GM18511 (cell line): ENCODE data around the gene NDST1.

ENCODE experiments used
- ATAC-seq: cut with Tn5 transposase; IDR thresholded peaks from one replicate; pipeline ENCODE4 v1.9.1; 2021; ENCODE audit warnings: mild to moderate bottlenecking, moderate library complexity; ENCODE audit not compliant: unreplicated experiment

NDST1 gene

DNA sequence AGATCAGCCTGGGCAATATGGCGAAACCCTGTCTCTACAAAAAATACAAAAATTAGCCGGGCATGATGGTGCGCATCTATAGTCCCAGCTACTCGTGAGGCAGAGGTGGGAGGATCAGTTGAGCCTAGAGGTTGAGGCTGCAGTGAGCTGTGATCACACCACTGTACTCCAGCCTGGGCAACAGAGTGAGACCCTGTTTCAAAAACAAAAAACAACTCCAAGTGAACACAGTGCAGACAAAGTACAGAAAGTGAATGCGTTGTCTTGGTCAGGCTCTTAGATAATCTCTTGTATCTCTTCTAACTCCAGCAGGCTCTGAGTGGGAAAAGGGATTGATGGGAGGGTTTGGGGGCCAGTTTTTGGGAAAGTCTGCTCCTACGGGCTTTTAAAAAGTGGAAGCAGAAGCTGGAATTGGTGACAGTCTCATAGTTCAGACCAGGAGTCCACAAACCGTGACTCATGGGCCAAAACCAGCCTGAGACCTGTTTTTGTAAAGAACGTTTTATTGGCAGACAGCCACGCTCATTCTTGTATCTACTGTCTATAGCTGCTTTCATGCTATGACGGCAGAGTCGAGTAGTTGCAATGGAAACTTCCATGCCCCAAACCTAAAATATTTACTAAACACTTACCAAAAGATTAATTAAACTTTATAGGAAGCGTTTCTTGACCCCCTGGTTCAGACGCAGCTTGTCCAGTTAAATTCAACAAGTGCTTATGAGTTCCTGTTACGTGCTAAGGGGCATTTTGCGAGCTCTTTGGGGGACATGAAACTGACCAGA lies 32.9 kb downstream of the NDST1 start:
- ATAC-seq = no peak

DNA sequence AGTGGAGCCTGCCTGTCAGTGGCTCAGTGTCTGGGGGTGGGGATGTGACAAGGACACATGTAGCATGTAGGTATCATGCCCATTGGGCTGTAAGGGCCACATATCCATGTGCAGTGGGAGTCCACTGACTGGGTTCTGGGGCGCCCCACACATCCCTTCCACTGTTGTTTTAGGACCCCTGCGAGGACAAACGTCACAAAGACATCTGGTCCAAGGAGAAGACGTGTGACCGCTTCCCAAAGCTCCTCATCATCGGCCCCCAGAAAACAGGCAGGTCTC lies 33.4 kb downstream of the NDST1 start:
- no peak for ATAC-seq

DNA sequence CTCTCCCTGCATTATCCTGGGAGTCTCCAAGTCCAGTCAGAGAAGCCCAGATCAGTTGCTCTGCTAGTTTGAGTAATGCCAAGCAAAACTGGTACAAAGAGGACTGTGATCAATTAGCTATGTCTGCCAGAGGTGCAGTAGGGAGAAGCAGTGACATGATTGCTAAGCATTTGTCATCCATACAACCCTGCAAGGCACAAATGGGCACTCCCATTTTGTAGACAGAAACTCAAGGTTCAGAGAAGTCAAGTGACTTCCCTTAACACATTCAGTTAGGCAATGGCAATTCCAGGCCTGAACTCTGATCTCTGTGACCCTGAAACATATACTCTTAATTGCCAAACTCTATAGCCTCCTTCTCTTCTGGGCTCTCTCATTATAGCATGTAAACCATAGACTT lies 34.0 kb downstream of the NDST1 start:
- ATAC-seq = no peak

DNA sequence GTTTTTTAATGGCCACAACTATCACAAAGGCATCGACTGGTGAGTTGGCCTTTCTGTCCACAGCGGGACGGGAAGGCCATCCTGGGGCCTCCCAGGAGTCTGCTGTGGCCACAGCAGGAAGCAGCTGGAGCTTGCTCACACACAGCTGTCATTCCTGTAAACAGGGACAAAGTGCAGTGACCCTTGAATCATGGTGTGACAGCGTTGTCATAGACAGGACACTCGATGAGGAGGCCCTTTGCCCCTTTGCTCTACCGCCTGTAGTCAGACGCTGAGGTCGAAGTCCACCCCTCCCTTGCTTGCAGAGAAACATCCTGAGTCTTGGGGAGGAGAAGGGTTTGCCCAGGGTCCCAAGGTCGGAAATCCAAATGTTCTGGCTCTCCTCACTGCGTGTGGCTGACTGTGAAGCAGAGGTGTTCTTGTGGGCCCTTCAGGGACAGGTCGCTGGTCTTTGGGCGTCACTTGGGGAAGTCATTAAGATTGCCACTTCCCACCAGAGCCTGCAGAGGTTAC lies 35.1 kb downstream of the NDST1 start:
- ATAC-seq = no peak

DNA sequence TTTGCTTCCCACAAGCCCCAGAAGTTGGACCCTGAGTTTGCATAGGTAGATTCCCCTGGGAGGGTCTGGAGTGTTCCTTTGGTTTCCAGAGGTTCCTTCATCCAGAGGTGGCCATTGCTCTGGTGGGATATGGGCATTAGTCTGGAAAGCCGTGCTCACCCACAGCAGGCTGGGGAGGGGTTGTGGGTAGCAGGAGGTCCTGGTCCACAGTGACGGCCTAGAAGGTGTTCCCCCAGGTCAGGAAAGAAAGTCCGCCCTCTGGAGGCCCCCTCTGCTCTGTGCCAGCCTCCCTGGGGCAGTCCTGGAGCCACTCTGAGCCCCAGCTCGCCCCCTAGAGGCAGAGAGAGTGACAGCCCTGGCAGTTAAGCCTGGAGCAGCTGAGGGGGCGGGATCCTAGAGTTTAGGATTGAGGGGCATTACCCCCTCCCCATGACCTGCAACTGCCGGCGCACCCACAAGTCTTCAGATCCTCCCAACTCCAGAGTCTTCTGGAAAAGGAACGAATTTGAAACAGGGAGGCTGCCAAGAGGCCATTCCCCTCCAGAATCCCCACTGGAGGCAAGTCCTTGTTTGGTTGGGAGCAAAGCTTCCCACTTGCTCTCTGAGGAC lies 36.8 kb downstream of the NDST1 start:
- peak; percentile 97 for ATAC-seq

DNA sequence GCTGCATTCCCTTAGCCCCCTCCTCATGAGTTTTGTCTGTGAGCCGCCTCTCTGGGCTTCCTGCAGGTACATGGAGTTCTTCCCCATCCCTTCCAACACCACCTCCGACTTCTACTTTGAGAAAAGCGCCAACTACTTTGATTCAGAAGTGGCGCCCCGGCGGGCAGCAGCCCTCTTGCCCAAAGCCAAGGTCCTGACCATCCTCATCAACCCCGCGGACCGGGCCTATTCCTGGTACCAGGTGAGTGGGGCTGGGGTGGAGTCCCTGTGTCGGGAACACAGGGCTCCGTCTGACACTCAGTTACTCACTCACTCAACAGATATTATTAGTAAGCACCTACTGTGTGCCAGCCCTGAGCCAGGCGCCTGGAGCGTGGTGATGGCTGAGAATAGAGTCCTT lies 37.3 kb downstream of the NDST1 start:
- ATAC-seq = no peak

DNA sequence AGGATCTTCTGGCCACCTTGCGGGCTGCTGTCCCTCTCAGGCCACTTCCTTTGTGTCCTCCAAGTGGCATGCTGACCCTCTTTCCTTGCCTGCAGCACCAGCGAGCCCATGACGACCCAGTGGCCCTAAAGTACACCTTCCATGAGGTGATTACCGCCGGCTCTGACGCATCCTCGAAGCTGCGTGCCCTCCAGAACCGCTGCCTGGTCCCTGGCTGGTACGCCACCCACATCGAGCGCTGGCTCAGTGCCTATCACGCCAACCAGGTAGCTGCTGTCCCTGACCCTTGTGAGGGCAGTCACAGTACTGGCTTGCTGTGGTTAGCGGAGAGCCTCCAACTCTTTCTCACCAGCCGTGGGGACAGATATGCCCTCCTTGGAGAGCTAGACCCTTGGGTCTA lies 40.2 kb downstream of the NDST1 start:
- ATAC-seq = no peak

- no peak for ATAC-seq
These were observed 41.8 kb downstream of the NDST1 start for GRCh38 chr5:150549735-150550134.

- ATAC-seq = no peak
These were observed 42.4 kb downstream of the NDST1 start for GRCh38 chr5:150550286-150550685.

GRCh38 chr5:150551066-150551465 lies 43.1 kb downstream of the NDST1 start:
- ATAC-seq = no peak

- ATAC-seq = no peak
These were observed 45.5 kb downstream of the NDST1 start for GRCh38 chr5:150553402-150553801.

- ATAC-seq = no peak
These were observed 46.0 kb downstream of the NDST1 start for GRCh38 chr5:150553911-150554310.

DNA sequence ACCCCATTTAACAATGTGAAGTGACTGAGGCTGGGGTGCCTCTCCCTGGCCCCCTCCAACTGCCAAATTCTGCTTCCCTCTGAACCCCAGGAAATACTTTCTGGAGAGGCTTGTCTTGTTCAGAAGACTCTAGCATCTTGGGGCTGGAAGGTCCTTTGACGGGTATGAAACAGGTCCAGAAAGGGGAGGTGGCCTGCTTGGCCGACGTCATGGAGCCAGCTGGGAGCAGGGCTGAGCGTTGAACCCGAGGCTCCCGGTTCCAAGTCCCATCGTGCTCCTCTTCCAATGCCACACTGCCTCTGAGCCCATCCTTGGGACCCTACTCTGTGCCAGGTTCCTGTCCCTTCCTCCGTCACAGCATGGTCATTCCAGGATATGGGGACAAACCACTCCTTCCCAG lies 46.9 kb downstream of the NDST1 start:
- no peak for ATAC-seq

DNA sequence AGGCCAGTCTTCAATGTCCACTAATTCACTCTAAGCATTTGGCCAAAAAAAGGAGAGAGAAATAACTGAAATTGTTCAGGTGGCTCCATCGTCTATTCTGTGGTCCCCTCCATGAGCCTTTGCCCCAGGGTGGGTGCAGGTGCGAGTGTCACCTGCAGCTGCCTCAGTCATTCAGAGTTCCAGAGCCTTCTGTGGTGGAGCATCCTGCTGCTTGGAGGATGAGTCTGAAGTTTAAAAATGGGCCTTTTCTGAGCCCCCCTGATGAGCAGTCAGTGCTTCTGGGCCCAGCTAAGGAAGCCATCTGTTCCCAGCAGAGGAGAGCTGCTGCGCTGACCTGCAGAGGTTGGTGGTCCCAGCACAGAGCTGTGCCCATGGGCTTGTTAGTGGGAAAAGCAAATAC lies 48.2 kb downstream of the NDST1 start:
- no peak for ATAC-seq

DNA sequence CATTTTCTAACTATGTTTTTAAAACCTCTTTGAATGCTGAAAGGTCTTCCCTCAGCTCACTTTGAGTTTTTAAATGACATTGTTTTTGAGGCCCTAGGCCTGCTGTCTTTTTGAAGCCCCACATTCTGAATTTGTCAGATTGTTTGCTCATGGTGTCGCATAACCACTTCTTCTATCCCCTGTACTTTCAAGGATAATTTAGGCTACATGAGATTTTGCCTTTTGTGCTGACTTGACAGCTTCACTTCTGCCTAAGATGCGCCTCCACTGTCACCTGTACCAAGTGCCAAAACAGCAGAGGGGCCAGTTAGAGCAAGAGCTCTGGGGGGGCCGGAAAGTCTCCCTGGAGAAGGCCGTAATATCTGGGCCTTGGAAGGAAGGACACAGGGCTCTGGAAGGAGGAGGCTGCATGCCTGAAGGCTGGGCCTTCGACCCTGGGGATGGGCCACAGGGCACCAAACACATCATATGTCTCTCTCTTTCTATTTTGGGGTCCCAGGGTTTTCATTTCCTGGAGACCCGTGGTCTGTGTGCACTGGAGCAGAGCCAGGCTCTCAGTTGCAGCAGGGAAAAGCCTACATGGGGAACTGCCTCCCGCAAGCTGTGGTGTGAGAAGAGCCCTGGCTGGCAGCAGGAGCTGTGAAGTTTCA lies 49.1 kb downstream of the NDST1 start:
- peak; percentile 50 for ATAC-seq

- ATAC-seq = peak; percentile 19
These were observed 49.6 kb downstream of the NDST1 start for GRCh38 chr5:150557509-150557872.

DNA sequence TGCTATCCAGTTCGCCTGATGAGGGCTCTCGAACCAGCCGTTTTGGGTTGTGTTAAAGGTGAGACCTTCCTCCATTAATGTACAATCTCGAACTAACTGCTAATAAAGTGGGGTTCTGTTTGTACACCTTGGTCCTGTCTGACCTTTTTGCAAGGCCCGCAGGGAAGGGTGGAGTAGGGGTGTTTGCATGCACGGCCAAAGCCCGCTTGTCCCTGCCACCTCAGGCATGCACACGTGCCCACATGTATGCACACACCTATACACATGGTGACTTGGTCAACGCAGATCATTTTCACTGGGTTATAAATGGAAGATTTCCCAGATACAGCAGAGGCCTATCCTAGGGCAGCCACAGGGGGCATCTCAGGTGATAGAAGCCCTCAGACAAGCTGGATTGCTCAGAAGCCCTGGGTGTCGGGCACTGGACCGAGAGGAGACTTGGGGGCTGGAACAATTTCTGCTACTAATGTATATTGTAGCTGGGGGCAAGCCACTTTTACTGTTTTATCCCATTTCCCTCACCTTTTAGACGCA lies 50.2 kb downstream of the NDST1 start:
- ATAC-seq = no peak

GRCh38 chr5:150559088-150559487 lies 51.2 kb downstream of the NDST1 start:
- no peak for ATAC-seq

DNA sequence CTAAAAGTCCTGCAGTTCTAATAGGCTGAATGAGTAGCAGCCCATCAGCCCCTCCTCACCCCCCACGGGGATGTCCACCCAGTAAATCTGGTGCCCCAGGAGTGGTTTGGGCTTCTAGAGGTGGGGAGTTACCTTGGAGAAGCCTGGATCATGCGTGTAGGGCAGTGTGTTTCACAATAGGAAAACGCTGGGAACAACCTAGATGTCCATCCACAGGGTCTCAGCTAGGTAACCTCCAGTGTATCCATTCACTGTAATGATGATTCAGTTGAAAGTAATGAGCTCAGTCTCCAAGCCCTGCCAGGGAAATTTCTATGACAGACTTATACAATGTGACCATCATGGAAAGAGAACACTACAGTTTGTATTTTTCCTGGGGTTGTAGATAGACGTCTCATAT lies 51.8 kb downstream of the NDST1 start:
- no peak for ATAC-seq

DNA sequence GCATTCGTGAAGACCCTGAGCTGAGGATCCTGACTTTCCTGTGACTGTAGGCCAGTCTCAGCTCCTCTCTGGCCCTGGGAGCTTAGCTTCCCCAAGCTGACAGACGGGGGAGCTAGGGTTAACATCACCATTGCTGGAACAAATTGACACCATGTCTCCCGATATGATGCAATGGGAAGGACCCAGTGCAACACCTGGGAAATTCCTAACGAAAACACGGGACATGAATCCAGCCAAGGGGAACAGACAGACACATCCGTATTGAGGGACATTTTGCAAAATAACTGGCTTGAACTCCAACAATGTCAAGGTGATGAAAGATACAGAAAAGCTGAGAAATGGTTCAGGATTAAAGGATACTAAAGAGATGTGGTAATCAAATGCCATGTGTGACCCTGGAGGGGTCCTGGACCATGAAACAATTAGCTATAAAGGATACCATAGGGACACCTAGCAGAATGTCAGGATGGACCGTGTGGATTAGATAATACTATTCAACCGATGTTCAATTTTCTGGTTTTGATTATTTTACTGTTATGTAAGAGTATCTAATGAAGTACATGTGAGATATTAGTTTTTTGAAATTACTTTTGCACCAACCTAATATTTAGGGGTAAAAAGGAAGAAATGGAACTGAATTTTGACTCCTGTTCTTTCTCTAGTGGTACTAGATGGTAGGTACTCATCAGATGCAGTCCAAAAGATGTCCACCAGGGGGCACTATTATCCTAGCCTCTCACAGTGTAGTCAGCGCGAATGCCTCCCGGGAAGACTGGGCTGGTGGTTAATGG lies 52.7 kb downstream of the NDST1 start:
- ATAC-seq = peak; percentile 74

DNA sequence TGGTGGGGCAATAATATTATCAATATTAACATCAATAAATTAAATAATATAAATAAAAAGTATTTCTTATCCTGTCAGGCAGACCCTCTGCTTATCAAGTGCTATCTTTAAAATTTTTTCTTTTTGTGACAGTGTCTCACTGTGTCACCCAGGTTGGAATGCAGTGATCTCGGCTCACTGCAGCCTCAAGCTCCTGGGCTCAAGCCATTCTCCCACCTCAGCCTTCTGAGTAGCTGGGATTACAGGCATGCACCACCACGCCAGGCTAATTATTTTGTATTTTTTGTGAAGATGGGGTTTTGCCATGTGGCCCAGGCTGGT lies 53.2 kb downstream of the NDST1 start:
- ATAC-seq = no peak
